Activated CD8-positive, alpha-beta T cell treated with anti-CD3 and anti-CD28 coated beads for 36 hours (primary cell): ENCODE results near the gene CFAP300. TPM values are rescaled to one million over a fixed set of nuclear protein-coding genes. Genes with fewer than 3 reads are reported as not detected.

Source experiments
- ATAC-seq: fragments of 200-7000 bp; cut with Tn5 transposase; one replicate; pipeline ENCODE4 v1.10.0; 2021; ENCODE audit warnings: mild to moderate bottlenecking, moderate library complexity
- CTCF ChIA-PET: fragments of 350-600 bp; sonication (Branson Sonifier 250); formaldehyde crosslinking; loops from one replicate; lab custom pipeline; 2021; ENCODE audit warnings: antibody characterized with exemption; lab: Charles Lee
- POLR2A ChIA-PET: fragments of 350-600 bp; sonication (Branson Sonifier 250); formaldehyde crosslinking; loops from one replicate; lab custom pipeline; 2021; ENCODE audit warnings: antibody characterized with exemption; lab: Charles Lee
- DNase-seq: peaks from one replicate; pipeline ENCODE4 v3.0.0-alpha.2; 2020
- H3K27ac Mint-ChIP-seq: one replicate; pipeline ENCODE4 v1.8.0; 2021; ENCODE audit warnings: mild to moderate bottlenecking, mixed read lengths
- H3K27me3 Mint-ChIP-seq: one replicate; pipeline ENCODE4 v1.8.0; 2021; ENCODE audit warnings: mixed read lengths
- H3K36me3 Mint-ChIP-seq: one replicate; pipeline ENCODE4 v1.8.0; 2021; ENCODE audit warnings: low read depth, mixed read lengths
- H3K4me1 Mint-ChIP-seq: one replicate; pipeline ENCODE4 v1.8.0; 2021; ENCODE audit warnings: low read depth, mixed read lengths
- H3K4me3 Mint-ChIP-seq: one replicate; pipeline ENCODE4 v1.8.0; 2021; ENCODE audit warnings: mild to moderate bottlenecking, moderate library complexity, mixed read lengths
- H3K9me3 Mint-ChIP-seq: one replicate; pipeline ENCODE4 v1.8.0; 2021; ENCODE audit warnings: mixed read lengths
- CTCF ChIP-seq: fragments of 200-600 bp; IDR thresholded peaks from one replicate; pipeline ENCODE4 v1.8.0; 2022; ENCODE audit warnings: antibody characterized with exemption, mild to moderate bottlenecking
- intact Hi-C: fragments of 100-400 bp; cut with micrococcal nuclease; formaldehyde crosslinking; loops from one replicate; pipeline ENCODE4 v1.10.0; 2022
- total RNA-seq, 2 experiments: library from RNA; stranded (reverse); gene quantifications; one replicate each; pipeline ENCODE4 v1.2.3, GENCODE V29; 2021

Gene CFAP300
- total RNA-seq, 2 experiments from 2014 or later = not detected

GRCh38 chr11:102014756-102015155, 32.5 kb upstream of the CFAP300 start:
- H3K27me3 Mint-ChIP-seq = peaks cover 12% of the 10 kb centered on the region
- intact Hi-C loops = no loop called here
- no peak for TF ChIP-seq CTCF
- no peaks in the 10 kb centered on the region for H3K4me1 Mint-ChIP-seq
- H3K9me3 Mint-ChIP-seq = no peaks in the 10 kb centered on the region
- H3K4me3 Mint-ChIP-seq = no peak overlapping the region
- no peaks in the 10 kb centered on the region for H3K36me3 Mint-ChIP-seq
- POLR2A ChIA-PET = no interaction called here
- CTCF ChIA-PET = interaction anchor here (0.7 to 2.2 kb wide), 2 partner anchors 136 to 154 kb away, joined by 3 to 7 read pairs; no protein-coding TSS in a partner anchor
- H3K27ac Mint-ChIP-seq = no peak overlapping the region
- DNase-seq = no peak
- ATAC-seq = no peak

DNA sequence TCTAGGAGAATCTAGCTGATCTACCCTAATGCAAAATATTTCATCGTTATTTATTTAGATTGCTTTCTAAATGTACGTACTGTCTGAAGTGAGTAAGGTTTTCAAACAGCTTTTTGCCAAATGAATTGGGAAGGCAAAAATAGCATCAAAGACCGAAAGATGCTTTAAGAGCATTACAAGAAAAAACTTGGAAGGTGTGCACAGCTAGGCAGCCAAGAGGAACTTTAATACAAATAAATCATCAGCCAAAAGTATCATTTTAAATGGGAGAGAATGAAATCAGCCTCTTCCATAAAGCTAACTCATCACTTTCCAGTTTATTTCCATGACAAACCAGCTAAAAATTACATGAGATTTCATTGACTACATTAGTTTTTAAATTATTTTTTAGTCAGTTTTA, 30.2 kb upstream of the CFAP300 start:
- no peak overlapping the region for H3K4me3 Mint-ChIP-seq
- intact Hi-C loops = no loop called here
- POLR2A ChIA-PET = no interaction called here
- no peak for TF ChIP-seq CTCF
- H3K4me1 Mint-ChIP-seq = no peaks in the 10 kb centered on the region
- ATAC-seq (no peak), DNase-seq (no peak)
- H3K9me3 Mint-ChIP-seq = no peaks in the 10 kb centered on the region
- peaks cover 7% of the 10 kb centered on the region for H3K27me3 Mint-ChIP-seq
- CTCF ChIA-PET = interaction anchor here (0.9 to 2.3 kb wide), 2 partner anchors 10 to 156 kb away, joined by 3 to 21 read pairs; no protein-coding TSS in a partner anchor
- H3K27ac Mint-ChIP-seq = no peak overlapping the region
- H3K36me3 Mint-ChIP-seq = no peaks in the 10 kb centered on the region

DNA sequence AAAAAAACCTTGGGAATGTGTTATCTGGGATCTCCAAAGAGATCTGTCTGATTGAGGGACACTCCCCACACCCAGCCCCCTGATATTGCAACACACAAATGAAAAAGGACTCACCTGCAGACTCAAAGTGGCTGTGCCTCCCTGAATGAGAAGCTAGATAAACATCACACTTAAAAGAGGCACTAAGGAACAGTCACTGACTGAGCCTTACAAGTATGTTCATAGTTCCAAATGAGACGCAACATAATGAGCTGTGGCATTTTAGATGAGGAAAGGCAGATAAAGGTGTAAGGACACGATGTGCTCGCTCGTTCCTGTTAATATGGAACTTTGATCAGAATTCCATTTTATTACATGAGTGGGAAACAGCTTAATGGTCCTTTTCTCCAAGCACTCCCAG, 21.0 kb upstream of the CFAP300 start:
- intact Hi-C loops = no loop called here

GRCh38 chr11:102026959-102027358, 20.3 kb upstream of the CFAP300 start:
- no peak for TF ChIP-seq CTCF

More for the DNA sequence above, 21.0 kb upstream of the CFAP300 start:
- ChIA-PET CTCF (interaction anchor here (0.6 kb wide), 1 partner anchor 18 kb away, joined by 3 read pairs; no protein-coding TSS in a partner anchor), POLR2A (no interaction called here)
- DNase-seq (no peak), ATAC-seq (no peak)
- Mint-ChIP-seq H3K4me1 (no peaks in the 10 kb centered on the region), H3K4me3 (no peak overlapping the region), H3K36me3 (no peaks in the 10 kb centered on the region), H3K9me3 (no peaks in the 10 kb centered on the region), H3K27me3 (peaks cover 7% of the 10 kb centered on the region), H3K27ac (no peak overlapping the region)
- TF ChIP-seq CTCF = no peak

GRCh38 chr11:102036757-102037156, 10.5 kb upstream of the CFAP300 start:
- TF ChIP-seq CTCF = no peak
- POLR2A ChIA-PET = no interaction called here

More at GRCh38 chr11:102026959-102027358, 20.3 kb upstream of the CFAP300 start:
- no peak overlapping the region for H3K4me3 Mint-ChIP-seq
- ATAC-seq (no peak), DNase-seq (no peak)
- no peaks in the 10 kb centered on the region for H3K9me3 Mint-ChIP-seq
- H3K27me3 Mint-ChIP-seq = peaks cover 6% of the 10 kb centered on the region
- no peaks in the 10 kb centered on the region for H3K4me1 Mint-ChIP-seq
- CTCF ChIA-PET = interaction anchor here (0.6 to 2.2 kb wide), 3 partner anchors 19 to 21 kb away, joined by 3 to 7 read pairs (median 3); no protein-coding TSS in a partner anchor
- H3K27ac Mint-ChIP-seq = no peak overlapping the region
- POLR2A ChIA-PET = no interaction called here
- H3K36me3 Mint-ChIP-seq = no peaks in the 10 kb centered on the region
- intact Hi-C loops = no loop called here

More at GRCh38 chr11:102036757-102037156, 10.5 kb upstream of the CFAP300 start:
- intact Hi-C loops = no loop called here
- DNase-seq = no peak
- H3K36me3 Mint-ChIP-seq = no peaks in the 10 kb centered on the region
- H3K27me3 Mint-ChIP-seq = peaks cover 8% of the 10 kb centered on the region
- H3K4me1 Mint-ChIP-seq = no peaks in the 10 kb centered on the region
- no peak for ATAC-seq
- H3K4me3 Mint-ChIP-seq = no peak overlapping the region
- peaks cover 5% of the 10 kb centered on the region for H3K9me3 Mint-ChIP-seq
- CTCF ChIA-PET = no interaction called here
- H3K27ac Mint-ChIP-seq = no peak overlapping the region
